Endometrial microvascular endothelial cells (primary cell): ENCODE measurements around the gene JPH2. TPM values are rescaled to one million over a fixed set of nuclear protein-coding genes. Genes with fewer than 3 reads are reported as not detected.

Experiments
- in situ Hi-C: cut with HindIII; loops from 2 replicates; pipeline ENCODE4 v1.10.0; 2017; ENCODE audit warnings: low sequenced_read_pairs, low pct_unique_long_range_greater_than_20kb; ENCODE audit errors: inconsistent ontology term
- total RNA-seq: library from RNA; depleted of rRNA; stranded (reverse); fragments of >200 nt; gene quantifications from one replicate; pipeline ENCODE4 v1.2.3, GENCODE V29; 2015; ENCODE audit errors: inconsistent ontology term

The JPH2 gene
- total RNA-seq, 1 donor from 2014 or later = 0.28 TPM

DNA sequence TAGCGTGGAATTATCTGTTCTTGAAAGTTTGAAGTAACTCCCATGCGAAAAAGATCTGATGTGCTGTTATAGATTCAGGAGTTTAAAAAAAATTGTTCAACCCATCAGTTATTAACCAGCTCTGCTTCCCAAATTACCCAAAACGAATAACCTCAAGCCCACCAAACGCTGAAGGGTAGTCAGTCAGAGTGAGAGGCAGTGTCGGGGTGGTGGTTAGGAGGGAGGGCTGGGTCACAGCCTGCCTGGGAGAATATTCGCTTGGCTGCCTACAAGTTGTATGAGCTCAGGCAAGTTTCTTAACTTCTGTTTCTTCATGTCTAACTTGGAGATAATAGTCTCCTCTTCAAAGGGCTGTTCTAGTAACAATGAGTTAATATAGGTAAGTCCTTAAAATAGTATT, 114.6 kb downstream of the JPH2 start:
- in situ Hi-C loops = no loop called here

DNA sequence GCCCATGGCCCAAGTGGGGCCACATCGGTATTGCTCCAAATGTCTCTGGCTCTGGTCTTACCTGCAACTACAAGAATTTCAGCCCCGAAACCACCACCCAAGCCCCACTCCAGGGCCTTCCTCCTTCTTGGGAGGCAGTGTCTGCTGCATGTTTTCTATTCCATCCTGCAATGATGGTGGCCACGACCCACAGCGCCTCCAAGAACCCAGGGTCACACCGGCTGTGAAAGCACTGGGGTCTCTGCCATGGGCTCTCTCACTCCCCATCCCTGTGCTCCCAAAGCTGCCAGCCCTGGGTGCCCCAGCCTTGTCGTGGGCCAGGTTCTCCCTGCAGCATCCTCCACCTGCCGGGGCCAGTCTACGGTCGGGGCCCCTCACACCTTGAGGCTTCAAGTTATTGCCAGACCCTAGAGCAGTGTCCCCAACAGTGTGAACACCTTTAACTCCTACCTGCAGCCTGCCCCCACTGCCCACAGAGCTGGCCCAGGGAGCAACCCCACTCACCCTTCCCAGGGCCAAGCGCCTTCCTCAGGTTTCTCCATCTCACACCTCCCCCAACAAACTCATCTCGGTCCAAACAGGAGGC, 115.4 kb downstream of the JPH2 start:
- in situ Hi-C loops = no loop called here

DNA sequence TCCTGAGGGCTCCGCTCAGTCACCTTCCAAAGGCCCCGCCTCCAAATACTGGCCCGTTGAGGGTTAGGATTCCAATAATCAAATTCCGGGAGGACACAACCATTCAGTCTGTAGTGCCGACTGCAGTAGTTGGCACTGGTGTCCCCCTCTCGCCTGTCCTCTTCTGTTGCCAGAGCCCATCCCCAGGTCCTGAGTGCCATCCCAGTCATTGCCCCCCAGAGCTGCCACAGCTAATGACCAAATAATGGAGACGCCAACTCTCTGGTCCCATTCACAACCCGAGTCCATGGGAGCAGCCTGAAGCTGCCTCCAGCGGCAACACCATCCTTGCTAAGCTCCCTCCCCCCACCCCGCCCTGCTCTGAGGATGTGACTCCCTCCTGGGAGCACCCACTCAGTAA, 115.9 kb downstream of the JPH2 start:
- in situ Hi-C loops = no loop called here

DNA sequence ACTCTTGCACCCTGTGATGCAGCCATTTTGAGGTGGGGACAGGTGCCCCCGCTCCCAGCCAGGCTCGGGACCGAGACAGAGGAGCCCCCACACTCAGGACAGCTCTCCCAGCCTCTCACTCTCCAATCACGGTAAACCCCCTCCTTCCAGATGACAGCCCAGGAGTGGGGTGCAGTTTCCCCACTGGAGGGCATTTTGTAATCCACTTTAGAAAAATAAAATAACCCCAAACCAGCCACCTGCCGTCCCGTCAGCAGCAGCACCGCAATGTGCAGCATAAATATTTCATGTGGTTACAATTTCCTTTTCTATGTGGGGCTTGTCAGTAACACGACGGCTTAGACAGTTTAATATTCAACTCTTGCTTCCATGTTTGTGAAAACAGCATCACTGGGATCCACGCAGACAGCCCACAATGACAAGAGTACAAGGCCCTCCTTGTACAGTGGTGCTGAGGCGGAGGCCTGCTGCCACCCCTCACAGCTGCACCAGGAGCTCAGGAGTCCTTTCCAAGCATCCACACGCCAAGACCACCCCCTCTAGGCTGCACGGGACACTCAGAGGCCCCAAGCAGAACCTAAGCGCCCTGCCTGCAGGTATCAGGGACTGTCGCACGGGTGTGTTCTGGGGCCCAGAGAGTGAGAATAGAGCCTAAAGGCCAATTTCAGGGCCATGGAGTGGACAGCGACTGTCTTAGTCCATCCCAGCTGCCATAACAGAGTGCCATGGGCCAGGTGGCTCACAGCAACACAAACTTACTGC, 116.7 kb downstream of the JPH2 start:
- in situ Hi-C loops = no loop called here

DNA sequence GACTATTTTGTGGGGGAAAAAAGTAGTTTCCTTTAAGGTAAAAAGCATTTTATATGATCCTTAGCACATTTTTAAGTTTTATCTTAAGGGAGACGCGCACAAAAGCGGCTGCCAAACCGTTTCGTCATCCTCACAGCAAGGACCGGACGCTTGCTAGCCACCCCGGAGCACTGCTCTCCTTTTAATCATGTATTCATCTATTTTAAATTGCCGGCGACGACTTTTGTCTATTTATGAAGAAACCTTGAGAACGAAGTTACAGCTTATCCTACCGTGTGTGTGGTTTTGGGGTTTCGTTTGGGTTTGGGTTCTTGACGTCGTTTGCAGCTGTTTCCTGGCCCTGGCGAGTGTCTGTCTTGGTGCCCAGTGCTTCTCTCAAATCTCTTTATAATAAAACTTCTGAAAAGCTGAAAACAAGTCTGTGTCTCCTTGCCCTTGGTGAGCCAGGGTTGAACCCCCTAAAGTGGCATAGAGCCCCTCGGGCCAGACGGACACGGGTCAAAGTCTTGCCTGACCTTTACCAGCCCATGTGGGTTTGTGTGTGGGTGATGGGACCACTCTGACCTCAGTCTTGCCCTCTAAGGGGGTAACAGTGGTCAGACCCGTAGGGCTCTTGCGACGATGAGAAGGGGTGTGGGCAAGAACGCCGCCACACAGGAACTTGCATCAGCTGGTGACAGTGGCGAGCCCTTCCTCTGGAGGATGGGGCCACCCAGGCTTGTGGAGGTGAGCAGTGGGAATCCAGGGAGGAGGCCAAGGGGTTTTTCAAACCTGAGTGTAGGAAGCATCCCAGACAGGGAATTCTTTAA, 117.6 kb downstream of the JPH2 start:
- in situ Hi-C loops = no loop called here

DNA sequence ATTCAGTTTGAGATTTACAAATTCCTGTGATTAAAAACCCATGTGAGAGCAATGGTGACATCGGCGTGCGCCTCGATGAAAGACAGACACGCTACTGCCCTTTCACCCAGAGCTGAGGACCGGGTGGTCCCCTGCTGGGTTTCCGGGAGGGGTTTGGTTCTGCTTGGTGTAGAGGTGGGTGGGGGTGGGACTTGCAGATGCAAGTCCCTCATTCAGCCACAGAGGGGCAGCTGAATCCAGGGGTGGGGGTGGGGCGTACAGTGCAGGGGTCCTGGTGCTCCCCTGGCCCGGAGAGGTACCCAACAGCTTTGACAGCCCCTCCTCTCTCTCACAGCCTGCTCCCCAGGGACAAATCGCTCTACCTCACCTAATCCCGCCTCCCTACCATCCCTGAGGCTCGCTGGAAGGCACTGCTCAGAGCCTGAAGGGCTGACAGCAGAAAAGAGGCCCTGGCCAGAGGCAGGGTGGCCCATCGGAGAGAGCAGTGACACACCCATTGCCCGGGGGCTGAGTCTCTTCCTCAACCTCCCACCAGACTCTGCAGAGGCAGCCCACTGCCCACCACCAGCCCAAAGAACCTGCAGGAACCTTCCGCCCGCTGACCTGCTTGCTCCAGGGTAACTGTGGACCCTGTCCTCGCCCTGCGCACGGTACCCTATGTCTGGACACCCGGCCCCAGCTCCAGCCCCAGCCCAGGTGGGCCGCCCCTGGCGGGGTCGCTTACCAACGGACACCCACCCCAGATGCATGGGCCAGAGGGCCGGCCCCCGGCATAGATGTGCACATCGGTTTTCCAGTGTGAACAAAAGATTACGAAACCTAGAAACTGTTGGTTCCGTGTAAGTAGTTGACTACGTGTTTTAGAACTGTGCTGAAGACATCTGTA, 118.4 kb downstream of the JPH2 start:
- in situ Hi-C loops = no loop called here

DNA sequence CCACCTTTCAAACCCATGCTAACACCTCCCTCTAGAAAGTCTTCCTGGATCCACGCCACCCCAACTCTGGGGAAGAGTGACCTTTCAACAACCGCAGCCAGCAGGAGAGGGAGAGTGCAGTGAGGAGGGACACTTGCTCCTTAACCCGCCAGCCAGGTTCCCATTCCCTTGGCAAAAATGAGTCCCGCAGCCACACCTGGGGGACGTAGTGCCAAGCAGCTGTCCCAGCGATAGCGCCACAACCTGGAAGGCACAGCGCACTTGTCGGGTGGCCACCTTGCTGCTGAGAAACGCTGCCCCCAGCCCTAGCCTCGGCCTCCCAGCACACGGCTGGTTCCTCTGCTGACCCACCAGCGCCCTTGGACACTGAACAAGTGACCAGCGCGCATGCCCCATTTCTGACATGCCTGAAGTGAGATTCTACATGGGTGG, 119.3 kb downstream of the JPH2 start:
- in situ Hi-C loops = no loop called here

DNA sequence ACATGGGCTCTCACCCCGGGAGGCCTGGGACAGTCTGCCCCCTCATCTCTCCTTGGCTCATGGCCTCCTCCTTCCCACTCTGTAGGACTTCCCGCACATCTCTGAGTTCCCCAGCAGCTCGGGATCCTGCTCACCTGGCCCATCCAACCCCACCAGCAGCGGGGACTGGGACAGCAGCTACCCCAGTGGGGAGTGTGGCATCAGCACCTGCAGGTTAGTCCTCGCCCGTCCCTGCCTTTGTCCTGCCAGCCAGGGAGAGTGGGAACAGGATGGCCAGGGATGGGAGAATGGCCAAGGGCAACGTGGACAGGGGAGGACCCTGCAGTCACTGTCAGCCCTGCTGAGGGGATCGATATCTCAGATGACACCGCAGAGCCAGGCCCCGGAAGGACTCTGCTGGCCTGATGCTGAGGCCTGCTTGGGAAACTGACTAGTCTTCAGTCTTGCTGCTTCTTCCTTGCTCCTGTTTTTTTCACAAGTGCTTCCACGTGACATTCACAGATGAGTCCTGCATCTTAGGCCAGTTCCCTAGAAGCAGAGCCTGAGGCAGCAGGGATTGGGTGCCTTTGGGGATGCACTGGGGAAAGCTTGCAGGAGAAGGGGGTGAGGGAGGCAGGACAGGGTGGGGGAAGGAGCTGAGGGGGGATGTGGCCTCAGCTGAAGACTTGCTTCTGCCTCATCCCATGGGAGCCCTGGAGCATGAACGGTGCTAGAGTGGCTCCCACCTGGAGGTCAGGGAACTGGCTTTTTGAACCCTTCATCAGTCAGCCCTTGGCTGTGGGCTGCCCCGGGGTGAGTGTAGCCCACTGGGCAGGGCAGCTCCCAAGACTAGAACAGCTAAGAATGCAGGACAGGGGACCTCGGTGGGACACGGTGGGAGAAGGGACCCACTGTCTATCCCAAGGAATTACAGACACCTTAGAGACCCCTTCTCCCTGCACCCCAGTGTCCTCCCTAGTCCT, 120.1 kb downstream of the JPH2 start:
- in situ Hi-C loops = no loop called here

DNA sequence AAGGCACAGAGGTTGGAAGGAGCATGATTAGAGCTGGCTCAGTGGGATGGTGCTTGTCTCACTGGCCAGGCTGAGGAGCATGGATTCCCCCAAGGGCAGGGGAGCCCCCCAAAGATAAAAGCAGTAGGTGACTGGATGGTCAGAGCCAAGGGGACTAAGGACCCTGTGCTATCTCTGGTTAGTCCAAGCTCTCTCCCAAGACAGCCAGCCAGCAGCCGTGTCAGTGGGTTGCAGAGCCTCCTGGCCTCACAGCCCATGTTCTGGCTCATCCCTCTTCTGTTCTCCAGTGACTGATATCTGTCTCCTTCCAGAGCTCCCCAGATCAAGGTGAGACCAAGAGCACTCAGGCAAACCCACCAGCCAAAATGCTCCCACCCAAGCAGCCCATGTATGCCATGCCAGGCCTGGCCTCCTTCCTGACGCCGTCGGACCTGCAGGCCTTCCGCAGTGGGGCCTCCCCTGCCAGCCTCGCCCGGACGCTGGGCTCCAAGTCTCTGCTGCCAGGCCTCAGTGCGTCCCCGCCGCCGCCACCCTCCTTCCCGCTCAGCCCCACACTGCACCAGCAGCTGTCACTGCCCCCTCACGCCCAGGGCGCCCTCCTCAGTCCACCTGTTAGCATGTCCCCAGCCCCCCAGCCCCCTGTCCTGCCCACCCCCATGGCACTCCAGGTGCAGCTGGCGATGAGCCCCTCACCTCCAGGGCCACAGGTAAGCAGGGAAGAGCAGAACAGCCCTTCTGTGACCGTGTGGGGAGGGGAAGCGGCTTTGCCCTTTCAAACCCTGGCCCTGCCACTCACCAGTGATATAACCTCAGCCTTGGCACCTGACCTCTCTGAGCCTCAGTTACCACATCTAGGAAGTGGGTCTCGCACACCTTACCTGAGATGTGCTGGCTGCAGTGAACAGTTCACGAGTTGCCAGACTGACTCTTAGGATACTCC, 121.3 kb downstream of the JPH2 start:
- in situ Hi-C loops = no loop called here

DNA sequence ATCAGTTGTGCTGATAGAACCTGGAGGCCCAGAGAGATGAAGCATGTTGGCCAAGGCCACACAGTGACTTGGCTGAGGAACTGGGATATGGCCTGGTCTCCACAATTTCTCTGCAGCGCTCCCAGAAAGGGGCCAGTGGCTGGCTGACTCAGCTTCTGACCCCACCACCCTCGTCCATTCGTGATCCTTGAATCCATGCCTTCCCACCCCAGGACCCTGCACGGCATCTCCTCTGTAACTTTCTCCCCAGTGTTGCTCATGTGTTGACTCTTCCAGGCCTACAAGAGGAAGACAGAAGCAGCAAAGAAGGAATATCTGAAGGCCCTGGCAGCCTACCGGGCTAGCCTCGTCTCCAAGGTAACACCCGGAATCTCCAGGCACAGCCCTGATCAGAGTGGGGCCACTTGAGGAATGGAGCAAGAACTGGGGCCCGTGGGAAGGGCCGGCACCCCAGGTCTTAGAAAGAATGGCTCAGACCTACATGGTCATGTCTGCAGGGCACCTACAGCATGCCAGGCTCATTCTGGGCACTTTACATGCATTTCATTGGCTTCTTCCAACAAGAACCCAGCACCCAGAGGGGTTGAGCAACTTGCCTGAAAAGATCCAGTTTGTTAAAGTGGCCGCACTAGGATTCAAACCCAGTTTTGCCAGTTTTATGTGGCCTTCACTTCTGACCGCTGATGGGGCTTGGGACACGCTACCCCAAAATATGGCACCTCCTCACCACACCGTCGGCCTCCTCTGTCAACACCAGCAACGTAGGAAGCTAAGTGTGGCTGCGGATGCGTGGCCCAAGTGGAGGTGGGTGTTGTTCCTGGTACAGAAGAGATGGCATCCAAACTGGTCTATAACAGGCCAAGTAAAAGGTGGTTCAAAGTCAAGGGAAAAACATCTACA, 122.2 kb downstream of the JPH2 start:
- in situ Hi-C loops = no loop called here

Other genes with a start within 250 kb of the JPH2 start
- gene OSER1, start 23.6 kb upstream of the JPH2 start, total RNA-seq = 36.9 TPM
- gene GDAP1L1, start 60.1 kb upstream of the JPH2 start, total RNA-seq = not detected
- gene FITM2, start 124.0 kb upstream of the JPH2 start, total RNA-seq = 9.2 TPM
- not detected for gene R3HDML, start 149.9 kb upstream of the JPH2 start, total RNA-seq
- not detected for gene HNF4A, start 168.5 kb upstream of the JPH2 start, total RNA-seq